HG02798 (cell line): ENCODE data around the gene FAF1.

ENCODE experiments used
- ATAC-seq: cut with Tn5 transposase; IDR thresholded peaks from one replicate; pipeline ENCODE4 v1.9.1; 2021; ENCODE audit warnings: mild to moderate bottlenecking; ENCODE audit not compliant: unreplicated experiment, poor library complexity

Gene FAF1

DNA sequence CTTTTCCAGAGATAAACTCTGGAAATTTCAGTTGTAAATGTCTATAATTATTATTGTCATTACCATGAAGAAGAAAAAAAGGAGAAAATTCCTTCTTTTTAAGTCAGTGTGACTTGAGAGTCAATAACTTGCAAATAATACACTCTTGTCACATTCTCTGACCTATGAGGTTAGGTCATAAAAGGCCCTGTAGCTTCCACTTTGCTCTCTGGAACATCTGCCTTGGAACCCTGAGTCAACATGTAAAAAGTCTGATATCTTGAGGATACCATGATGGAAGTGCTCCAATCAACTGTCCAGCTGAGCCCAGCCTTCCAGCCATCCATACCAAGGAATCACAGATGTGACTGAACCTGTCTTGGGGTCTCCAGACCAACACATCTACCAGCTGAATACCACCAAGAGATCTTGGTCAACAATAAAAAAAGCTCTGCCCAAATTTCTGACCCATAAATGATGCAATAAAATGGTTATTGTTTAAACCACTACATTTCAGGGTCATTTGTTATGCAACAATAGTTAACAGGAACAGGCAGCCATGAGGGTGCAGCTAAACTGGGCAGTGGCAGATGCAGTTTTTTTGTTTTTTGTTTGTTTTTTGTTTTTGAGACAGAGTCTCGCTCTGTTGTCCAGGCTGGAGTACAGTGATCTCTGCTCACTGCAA is 547.1 kb downstream of the FAF1 start:
- no peak for ATAC-seq

- no peak for ATAC-seq
Observed at GRCh38 chr1:50405814-50406213, 554.3 kb downstream of the FAF1 start.

GRCh38 chr1:50393522-50394120 is 566.4 kb downstream of the FAF1 start:
- no peak for ATAC-seq
